Endothelial cell of umbilical vein (primary cell): ENCODE measurements around the gene POMGNT2. TPM values are rescaled to one million over a fixed set of nuclear protein-coding genes. Genes with fewer than 3 reads are reported as not detected.

Source experiments
- BruUV-seq: library from RNA; stranded (reverse); fragments of 400-500 nt; replicated peaks from 2 replicates; lab custom pipeline; 2021; lab: Mats Ljungman, UMichigan
- CTCF ChIA-PET: fragments of 300-600, 350-600 bp; sonication (Branson Sonifier 250); formaldehyde crosslinking; loops from one replicate; lab custom pipeline; 2021; ENCODE audit warnings: antibody characterized with exemption, inconsistent platforms; lab: Charles Lee
- POLR2A ChIA-PET: fragments of 300-600, 350-600 bp; sonication (Branson Sonifier 250); formaldehyde crosslinking; loops from one replicate; lab custom pipeline; 2021; ENCODE audit warnings: antibody characterized with exemption, inconsistent platforms; lab: Charles Lee
- DNase-seq: peaks from one replicate; pipeline ENCODE4 v3.0.0-alpha.2; 2011; ENCODE audit warnings: low read depth, low spot score
- FAIRE-seq: peaks from 2 replicates; lab custom pipeline; 2011; peaks lifted over from hg19 to GRCh38; lab: Jason Lieb, UNC
- H2AFZ ChIP-seq: 2 replicates; pipeline ENCODE4 v1.6.0; 2012; ENCODE audit warnings: low read depth, low read length, control low read depth, inconsistent platforms
- H3K27ac ChIP-seq: 2 replicates; pipeline ENCODE4 v1.5.1; 2011; ENCODE audit warnings: low read depth, mild to moderate bottlenecking, control low read depth, low read length, moderate library complexity; ENCODE audit not compliant: insufficient read depth
- H3K27me3 ChIP-seq, 2 experiments: 2 replicates each; pipeline versions ENCODE4 v1.6.0 to v1.6.1; 2011; ENCODE audit warnings: low read length in 2 of 2, mixed read lengths in 1 of 2; ENCODE audit not compliant: control insufficient read depth in 2 of 2, insufficient read depth in 2 of 2
- H3K36me3 ChIP-seq, 2 experiments: 2 replicates in 1 of 2; 3 replicates in 1 of 2; pipeline ENCODE4 v1.5.1; 2011; ENCODE audit warnings: low read length in 2 of 2, mild to moderate bottlenecking in 1 of 2, moderate library complexity in 1 of 2; ENCODE audit not compliant: control insufficient read depth in 2 of 2, insufficient read depth in 2 of 2; ENCODE audit errors: extremely low read depth in 1 of 2
- H3K4me1 ChIP-seq: 3 replicates; pipeline ENCODE4 v1.5.1; 2011; ENCODE audit warnings: mild to moderate bottlenecking, low read length; ENCODE audit not compliant: control insufficient read depth, insufficient read depth; ENCODE audit errors: extremely low read depth
- H3K4me2 ChIP-seq: 2 replicates; pipeline ENCODE4 v1.6.1; 2011; ENCODE audit warnings: low read length, control low read depth, mixed read lengths; ENCODE audit not compliant: insufficient read depth
- H3K4me3 ChIP-seq, 3 experiments: fragments of 200-600 bp in 1 of 3; sonication (generic), shearing (Covaris generic) in 1 of 3; replicated peaks in 1 of 3; 2 replicates each; pipeline ENCODE4 v1.5.1; 2011 to 2016; ENCODE audit warnings: control low read depth in 3 of 3, low read length in 3 of 3, mild to moderate bottlenecking in 2 of 3, inconsistent platforms in 1 of 3, low read depth in 1 of 3, moderate library complexity in 1 of 3; ENCODE audit not compliant: insufficient read depth in 1 of 3
- H3K79me2 ChIP-seq: 2 replicates; pipeline ENCODE4 v1.6.0; 2012; ENCODE audit warnings: low read length, inconsistent platforms; ENCODE audit not compliant: control insufficient read depth, insufficient read depth
- H3K9ac ChIP-seq: replicated peaks from 2 replicates; pipeline ENCODE3; 2011; ENCODE audit warnings: low read length, control low read depth; ENCODE audit not compliant: insufficient read depth; ENCODE audit errors: extremely low read depth
- H3K9me1 ChIP-seq: replicated peaks from 3 replicates; pipeline ENCODE4 v1.6.0; 2011; ENCODE audit warnings: mild to moderate bottlenecking, low read length; ENCODE audit not compliant: control insufficient read depth, insufficient read depth; ENCODE audit errors: extremely low read depth
- H3K9me3 ChIP-seq: replicated peaks from 2 replicates; pipeline ENCODE4 v1.5.1; 2012; ENCODE audit warnings: low read length, inconsistent platforms; ENCODE audit not compliant: control insufficient read depth, insufficient read depth
- H4K20me1 ChIP-seq: replicated peaks from 2 replicates; pipeline ENCODE3; 2011; ENCODE audit warnings: mild to moderate bottlenecking, low read length; ENCODE audit not compliant: control insufficient read depth, insufficient read depth; ENCODE audit errors: extremely low read depth
- CTCF ChIP-seq, 2 donors: IDR thresholded peaks; 1 replicate in 1 of 2; 2 replicates in 1 of 2; pipeline ENCODE4 v1.5.1; 2011; ENCODE audit warnings: low read length in 2 of 2, mild to moderate bottlenecking in 2 of 2, moderate library complexity in 2 of 2, control low read depth in 1 of 2, inconsistent platforms in 1 of 2, low read depth in 1 of 2; ENCODE audit not compliant: insufficient read depth in 1 of 2; ENCODE audit errors: extremely low read depth in 1 of 2
- EZH2 ChIP-seq: IDR thresholded peaks from 2 replicates; pipeline ENCODE4 v1.6.1; 2012; ENCODE audit warnings: borderline replicate concordance, low read depth, mild to moderate bottlenecking, moderate library complexity, low read length, inconsistent platforms; ENCODE audit not compliant: severe bottlenecking
- FOS ChIP-seq: IDR thresholded peaks from 2 replicates; pipeline ENCODE4 v1.6.1; 2011; ENCODE audit warnings: mild to moderate bottlenecking, low read length, moderate library complexity, borderline replicate concordance; ENCODE audit not compliant: insufficient read depth
- GATA2 ChIP-seq: IDR thresholded peaks from 2 replicates; pipeline ENCODE4 v1.7.0; 2011; ENCODE audit warnings: low read depth, mild to moderate bottlenecking, moderate library complexity, mixed read lengths, low read length; ENCODE audit not compliant: insufficient read length, insufficient read depth
- MAX ChIP-seq: IDR thresholded peaks from 2 replicates; pipeline ENCODE4 v1.6.1; 2011; ENCODE audit not compliant: insufficient read depth, insufficient read length
- MYC ChIP-seq: IDR thresholded peaks from one replicate; pipeline ENCODE4 v1.6.1; 2011; ENCODE audit warnings: mild to moderate bottlenecking, low read depth, low read length
- POLR2A ChIP-seq: IDR thresholded peaks from 2 replicates; pipeline ENCODE4 v1.6.1; 2012; ENCODE audit warnings: low read depth, mild to moderate bottlenecking, control low read depth, low read length
- dilution Hi-C: fragments of 300-500 bp; cut with MboI; formaldehyde crosslinking; loops from one replicate; pipeline ENCODE4 v1.15.0; 2019; ENCODE audit warnings: low sequenced_read_pairs; ENCODE audit not compliant: extremely low pct_ligation_motif_present
- intact Hi-C: fragments of 100-400 bp; cut with micrococcal nuclease; formaldehyde crosslinking; loops from one replicate; pipeline ENCODE4 v1.10.0; 2022
- polyA plus RNA-seq, 4 experiments: library from polyadenylated mRNA; depleted of rRNA in 3 of 4; stranded (reverse) in 3 of 4; unstranded in 1 of 4; fragments of >200 nt; gene quantifications; 2 replicates each; pipeline versions ENCODE4 v1.2.1 to v1.2.3, GENCODE V29; 2011 to 2012; ENCODE audit warnings: missing spikeins in 1 of 4
- total RNA-seq: library from RNA; stranded (reverse); gene quantifications from 2 replicates; pipeline ENCODE4 v1.2.3, GENCODE V29; 2021

Gene POMGNT2
- total and polyA plus RNA-seq, 2 donors (not counting 3 experiments of a cell fraction or from before 2014, with no cell fraction given): 6.4 to 16.3 TPM

GRCh38 chr3:43154980-43155379 is 49.1 kb upstream of the POMGNT2 start:
- dilution Hi-C loops: no loop called here
- FAIRE-seq (no peak), DNase-seq (no peak)
- POLR2A ChIA-PET: no interaction called here
- H3K9ac ChIP-seq: no peak overlapping the region
- no peaks in the 10 kb centered on the region for H4K20me1 ChIP-seq
- TF ChIP-seq EZH2: no peak
- TF ChIP-seq POLR2A: no peak
- no peak for TF ChIP-seq FOS
- CTCF ChIA-PET: interaction anchor here (1.5 to 6.2 kb wide), 2 partner anchors 17 to 193 kb away, joined by 3 to 115 read pairs; no protein-coding TSS in a partner anchor
- no peaks in the 10 kb centered on the region for H3K79me2 ChIP-seq
- H3K4me3 ChIP-seq: no peak overlapping the region
- intact Hi-C loops: loop anchor here (1.0 to 10.0 kb wide), 2 partner anchors 194 to 1040 kb away; no protein-coding TSS in a partner anchor
- no peak overlapping the region for H3K27ac ChIP-seq
- no peaks in the 10 kb centered on the region for H3K9me3 ChIP-seq
- no peaks in the 10 kb centered on the region for H3K4me1 ChIP-seq
- no peak overlapping the region for H2AFZ ChIP-seq
- H3K9me1 ChIP-seq: no peaks in the 10 kb centered on the region
- no peaks in the 10 kb centered on the region for H3K36me3 ChIP-seq
- BruUV-seq: no TSS peak
- peaks cover 15 to 19% of the 10 kb centered on the region in 2 experiments for H3K27me3 ChIP-seq
- H3K4me2 ChIP-seq: no peak overlapping the region

- POLR2A ChIA-PET: no interaction called here
- Histone ChIP-seq H3K27me3 (peaks cover 15 to 19% of the 10 kb centered on the region in 2 experiments), H2AFZ (no peak overlapping the region), H3K9me3 (no peaks in the 10 kb centered on the region), H3K9me1 (no peaks in the 10 kb centered on the region), H3K4me1 (no peaks in the 10 kb centered on the region), H4K20me1 (no peaks in the 10 kb centered on the region), H3K36me3 (no peaks in the 10 kb centered on the region), H3K27ac (no peak overlapping the region), H3K4me3 (no peak overlapping the region), H3K79me2 (no peaks in the 10 kb centered on the region), H3K4me2 (no peak overlapping the region), H3K9ac (no peak overlapping the region)
- no peak for TF ChIP-seq MAX
- TF ChIP-seq CTCF (IDR thresholded peaks at IDR 0.05; ENCODE audit: extremely low read depth in 1 of 2, insufficient read depth in 1 of 2, low read depth in 1 of 2, low read length in 2 of 2): no peak
- no peak for TF ChIP-seq MYC
- no peak for TF ChIP-seq GATA2
- no peak for TF ChIP-seq POLR2A
- dilution Hi-C loops: no loop called here
- BruUV-seq: no TSS peak
- CTCF ChIA-PET: interaction anchor here (0.7 to 6.2 kb wide), 3 partner anchors 22 to 322 kb away, joined by 3 to 115 read pairs (median 3); no protein-coding TSS in a partner anchor
- intact Hi-C loops: loop anchor here (10.0 kb wide), 1 partner anchor 1041 kb away; no protein-coding TSS in a partner anchor
- FAIRE-seq (no peak), DNase-seq (no peak)
These were observed 47.6 kb upstream of the POMGNT2 start for GRCh38 chr3:43153216-43154083.
